Suprapubic skin (tissue), 4 donors: Measurements from ENCODE around the gene OPA3.

Source experiments
- POLR2A ChIP-seq, 2 donors: fragments of 450-650 bp; IDR thresholded peaks; one replicate each; pipeline ENCODE4 v1.6.1; 2017; ENCODE audit warnings: antibody characterized with exemption in 2 of 2, mild to moderate bottlenecking in 2 of 2, moderate library complexity in 2 of 2
- POLR2AphosphoS5 ChIP-seq, 3 donors: sonication (generic); formaldehyde crosslinking; IDR thresholded peaks; one replicate each; pipeline ENCODE4 v1.6.1; 2017; ENCODE audit warnings: antibody characterized with exemption in 3 of 3
- TF ChIP-seq, protein P1 (sequence below), 2 donors: fragments of 200-600 bp in 1 of 2; fragments of 450-650 bp in 1 of 2; sonication (generic) in 1 of 2; IDR thresholded peaks; one replicate each; pipeline ENCODE4 v1.5.1; 2016 to 2019; ENCODE audit warnings: antibody characterized with exemption in 2 of 2, mild to moderate bottlenecking in 1 of 2, moderate library complexity in 1 of 2

DNA sequence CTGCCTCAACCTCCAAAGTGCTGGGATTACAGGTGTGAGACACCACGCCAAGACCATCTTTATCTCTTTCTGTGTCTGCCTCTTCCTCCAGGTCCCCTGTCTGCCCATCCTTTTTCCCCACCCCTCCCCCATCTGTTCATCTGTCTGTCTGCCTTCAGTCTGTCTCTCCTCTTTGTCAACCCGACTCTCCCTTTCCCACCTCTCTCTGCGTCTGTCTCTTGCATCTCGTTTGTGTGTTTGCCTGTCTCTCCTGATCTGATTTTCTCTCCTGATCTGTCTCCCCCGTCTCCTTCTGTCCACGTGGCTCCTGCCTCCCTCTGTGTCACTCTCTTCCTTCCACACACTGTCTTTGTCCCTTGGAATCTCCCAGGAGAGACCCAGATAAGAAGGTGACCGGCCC, 67.4 kb downstream of the OPA3 start:
- TF ChIP-seq, protein P1, sequence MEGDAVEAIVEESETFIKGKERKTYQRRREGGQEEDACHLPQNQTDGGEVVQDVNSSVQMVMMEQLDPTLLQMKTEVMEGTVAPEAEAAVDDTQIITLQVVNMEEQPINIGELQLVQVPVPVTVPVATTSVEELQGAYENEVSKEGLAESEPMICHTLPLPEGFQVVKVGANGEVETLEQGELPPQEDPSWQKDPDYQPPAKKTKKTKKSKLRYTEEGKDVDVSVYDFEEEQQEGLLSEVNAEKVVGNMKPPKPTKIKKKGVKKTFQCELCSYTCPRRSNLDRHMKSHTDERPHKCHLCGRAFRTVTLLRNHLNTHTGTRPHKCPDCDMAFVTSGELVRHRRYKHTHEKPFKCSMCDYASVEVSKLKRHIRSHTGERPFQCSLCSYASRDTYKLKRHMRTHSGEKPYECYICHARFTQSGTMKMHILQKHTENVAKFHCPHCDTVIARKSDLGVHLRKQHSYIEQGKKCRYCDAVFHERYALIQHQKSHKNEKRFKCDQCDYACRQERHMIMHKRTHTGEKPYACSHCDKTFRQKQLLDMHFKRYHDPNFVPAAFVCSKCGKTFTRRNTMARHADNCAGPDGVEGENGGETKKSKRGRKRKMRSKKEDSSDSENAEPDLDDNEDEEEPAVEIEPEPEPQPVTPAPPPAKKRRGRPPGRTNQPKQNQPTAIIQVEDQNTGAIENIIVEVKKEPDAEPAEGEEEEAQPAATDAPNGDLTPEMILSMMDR (IDR thresholded peaks at IDR 0.05): no peak
- TF ChIP-seq POLR2A (IDR thresholded peaks at IDR 0.05): no peak
- TF ChIP-seq POLR2AphosphoS5 (IDR thresholded peaks at IDR 0.05): no peak
